Tibial nerve (tissue), 4 donors: ENCODE measurements around the gene MAPKAPK2. TPM values are rescaled to one million over a fixed set of nuclear protein-coding genes. Genes with fewer than 3 reads are reported as not detected.

Experiments
- DNase-seq, 2 donors: peaks; one replicate each; pipeline ENCODE4 v3.0.0-alpha.2; 2019; ENCODE audit warnings: low spot score in 2 of 2
- H3K27ac ChIP-seq, 4 donors: fragments of 200-600 bp; sonication (generic) in 3 of 4; one replicate each; pipeline ENCODE4 v1.5.1; 2017 to 2019; ENCODE audit warnings: mild to moderate bottlenecking in 1 of 4
- H3K27me3 ChIP-seq, 2 donors: fragments of 200-600 bp; sonication (generic) in 1 of 2; one replicate each; pipeline versions ENCODE4 v1.5.1 to v1.6.0; 2017 to 2019
- H3K36me3 ChIP-seq, 3 donors: fragments of 200-600 bp; sonication (generic); one replicate each; pipeline ENCODE4 v1.5.1; 2018 to 2019
- H3K4me1 ChIP-seq, 4 donors: fragments of 200-600 bp; sonication (generic) in 3 of 4; one replicate each; pipeline ENCODE4 v1.5.1; 2017 to 2019
- H3K4me3 ChIP-seq, 4 donors: fragments of 200-600 bp; sonication (generic) in 3 of 4; one replicate each; pipeline ENCODE4 v1.5.1; 2017 to 2019; ENCODE audit warnings: mild to moderate bottlenecking in 1 of 4, moderate library complexity in 1 of 4
- H3K9me3 ChIP-seq, 4 donors: fragments of 200-600 bp; sonication (generic) in 3 of 4; one replicate each; pipeline ENCODE4 v1.5.1; 2017 to 2019
- CTCF ChIP-seq, 5 experiments: fragments of 200-600 bp in 3 of 5; fragments of 450-650 bp in 2 of 5; sonication (generic) in 3 of 5; IDR thresholded peaks; one replicate each; pipeline ENCODE4 v1.5.1; 2016 to 2019; ENCODE audit warnings: antibody characterized with exemption in 5 of 5, mild to moderate bottlenecking in 3 of 5, moderate library complexity in 2 of 5
- EP300 ChIP-seq, 2 donors: sonication (generic); formaldehyde crosslinking; IDR thresholded peaks; one replicate each; pipeline ENCODE4 v1.6.1; 2017; ENCODE audit warnings: antibody characterized with exemption in 2 of 2, mild to moderate bottlenecking in 1 of 2
- POLR2A ChIP-seq, 2 donors: fragments of 450-650 bp; IDR thresholded peaks; one replicate each; pipeline ENCODE4 v1.6.1; 2017; ENCODE audit warnings: antibody characterized with exemption in 2 of 2, mild to moderate bottlenecking in 2 of 2, moderate library complexity in 2 of 2
- WGBS, 2 donors: methylation state at CpG; one replicate each; pipeline ENCODE4 v1.1.5; 2018; 5-methylcytosine and 5-hydroxymethylcytosine counted together
- total RNA-seq, 4 donors: library from RNA; depleted of rRNA; stranded (reverse); fragments of >200 nt; gene quantifications; one replicate each; pipeline ENCODE4 v1.1.0, GENCODE V29; 2016

The MAPKAPK2 gene
- total RNA-seq, 4 donors from 2014 or later, result 30.6 to 49.5 (median 38.2) TPM

- H3K4me1 ChIP-seq, result peaks cover 0 to 85% (median 33%) of the 10 kb centered on the region in 4 donors
- H3K9me3 ChIP-seq, result no peaks in the 10 kb centered on the region
- H3K27me3 ChIP-seq, result no peaks in the 10 kb centered on the region
- no peak overlapping the region for H3K4me3 ChIP-seq
- no peaks in the 10 kb centered on the region for H3K36me3 ChIP-seq
- no peak for TF ChIP-seq CTCF (IDR thresholded peaks at IDR 0.05)
- no peak for TF ChIP-seq POLR2A (IDR thresholded peaks at IDR 0.05)
- no peak for TF ChIP-seq EP300 (IDR thresholded peaks at IDR 0.05)
- H3K27ac ChIP-seq, result no peak overlapping the region
- no peak for DNase-seq
- WGBS, 2 donors, result 90 to 91% methylated on average over 2 of the region's 2 CpGs
Measured at GRCh38 chr1:206698011-206698410, 13.3 kb downstream of the MAPKAPK2 start.

- Histone ChIP-seq H3K4me3 (no peak overlapping the region), H3K27ac (peak overlapping the region in 1 of 4 donors; percentile 77), H3K27me3 (no peaks in the 10 kb centered on the region), H3K36me3 (no peaks in the 10 kb centered on the region), H3K9me3 (no peaks in the 10 kb centered on the region), H3K4me1 (peaks cover 0 to 81% (median 27%) of the 10 kb centered on the region in 4 donors)
- DNase-seq, result no peak
- WGBS, 2 donors, result 82 to 89% methylated on average over 7 of the region's 7 CpGs
- TF ChIP-seq EP300 (IDR thresholded peaks at IDR 0.05) (no peak), CTCF (IDR thresholded peaks at IDR 0.05) (no peak), POLR2A (IDR thresholded peaks at IDR 0.05) (no peak)
Measured at GRCh38 chr1:206699000-206699586, 14.4 kb downstream of the MAPKAPK2 start.

GRCh38 chr1:206699626-206700025 is 14.9 kb downstream of the MAPKAPK2 start:
- DNase-seq, result peak in 1 of 2 donors; percentile 63
- 44 to 53% methylated on average over 4 of the region's 4 CpGs for WGBS, 2 donors
- H3K27me3 ChIP-seq, result no peaks in the 10 kb centered on the region
- H3K9me3 ChIP-seq, result no peaks in the 10 kb centered on the region
- no peak overlapping the region for H3K4me3 ChIP-seq
- TF ChIP-seq EP300 (IDR thresholded peaks at IDR 0.05) (peak in 1 of 2 donors; percentile 75), CTCF (IDR thresholded peaks at IDR 0.05) (no peak)
- H3K27ac ChIP-seq, result peak overlapping the region in 2 of 4 donors; percentile 36 to 77
- no peaks in the 10 kb centered on the region for H3K36me3 ChIP-seq
- H3K4me1 ChIP-seq, result peaks cover 0 to 81% (median 27%) of the 10 kb centered on the region in 4 donors

GRCh38 chr1:206700445-206701036 is 15.8 kb downstream of the MAPKAPK2 start:
- 43 to 69% methylated on average over 2 of the region's 2 CpGs for WGBS, 2 donors
- Histone ChIP-seq H3K9me3 (no peaks in the 10 kb centered on the region), H3K4me3 (no peak overlapping the region), H3K36me3 (no peaks in the 10 kb centered on the region), H3K4me1 (peaks cover 0 to 83% (median 36%) of the 10 kb centered on the region in 4 donors), H3K27me3 (no peaks in the 10 kb centered on the region), H3K27ac (peak overlapping the region in 2 of 4 donors; percentile 36 to 77)
- DNase-seq, result no peak
- TF ChIP-seq POLR2A (IDR thresholded peaks at IDR 0.05) (no peak), CTCF (IDR thresholded peaks at IDR 0.05) (no peak), EP300 (IDR thresholded peaks at IDR 0.05) (no peak)

GRCh38 chr1:206702260-206702659 is 17.6 kb downstream of the MAPKAPK2 start:
- 73 to 81% methylated on average over 7 of the region's 7 CpGs for WGBS, 2 donors
- Histone ChIP-seq H3K36me3 (no peaks in the 10 kb centered on the region), H3K27me3 (no peaks in the 10 kb centered on the region), H3K9me3 (no peaks in the 10 kb centered on the region), H3K4me1 (peaks cover 0 to 84% (median 50%) of the 10 kb centered on the region in 4 donors), H3K4me3 (no peak overlapping the region), H3K27ac (no peak overlapping the region)
- no peak for DNase-seq
- no peak for TF ChIP-seq CTCF (IDR thresholded peaks at IDR 0.05)
- TF ChIP-seq POLR2A (IDR thresholded peaks at IDR 0.05), result no peak
- no peak for TF ChIP-seq EP300 (IDR thresholded peaks at IDR 0.05)
